Stimulated activated CD4-positive, alpha-beta T cell treated with anti-CD3 and anti-CD28 coated beads, Interleukin-12 subunit alpha, Interleukin-12 subunit beta, amount 100 ng/mL, for 24 hours (primary cell): Measurements from ENCODE around the gene RALA.

Experiments used
- DNase-seq, 2 experiments: peaks; one replicate each; pipeline ENCODE4 v3.0.0-alpha.2; 2020; ENCODE audit warnings: low read depth in 2 of 2

RALA gene

GRCh38 chr7:39623047-39623731, at the start of gene RALA:
TSS of gene RALA (plus strand) at chr7:39623572. CDS start at chr7:39686668, 63,096 bp downstream.
- peak; percentile 85 to 88 for DNase-seq

- no peak for DNase-seq
Measured at GRCh38 chr7:39574673-39575349, 48.6 kb upstream of the RALA start.

GRCh38 chr7:39577229-39577874, 46.0 kb upstream of the RALA start:
- DNase-seq = no peak

GRCh38 chr7:39580149-39580874, 43.1 kb upstream of the RALA start:
- peak; percentile 49 to 59 for DNase-seq

- DNase-seq = no peak
Measured at GRCh38 chr7:39582536-39582935, 40.8 kb upstream of the RALA start.

- DNase-seq = no peak
Measured at GRCh38 chr7:39583539-39583938, 39.8 kb upstream of the RALA start.

- DNase-seq = no peak
Measured at GRCh38 chr7:39587393-39587792, 36.0 kb upstream of the RALA start.

- DNase-seq = no peak
Measured at GRCh38 chr7:39588416-39588815, 35.0 kb upstream of the RALA start.

- DNase-seq = peak; percentile 39 to 47
Measured at GRCh38 chr7:39589323-39590111, 33.9 kb upstream of the RALA start.

GRCh38 chr7:39592586-39592985, 30.8 kb upstream of the RALA start:
- DNase-seq = no peak

- DNase-seq = no peak
Measured at GRCh38 chr7:39594988-39595620, 28.3 kb upstream of the RALA start.

- DNase-seq = no peak
Measured at GRCh38 chr7:39602351-39602750, 21.0 kb upstream of the RALA start.

GRCh38 chr7:39603924-39604323, 19.4 kb upstream of the RALA start:
- DNase-seq = no peak

- DNase-seq = no peak
Measured at GRCh38 chr7:39605087-39605486, 18.3 kb upstream of the RALA start.

GRCh38 chr7:39606352-39606751, 17.0 kb upstream of the RALA start:
- no peak for DNase-seq

- no peak for DNase-seq
Measured at GRCh38 chr7:39606941-39607340, 16.4 kb upstream of the RALA start.

- no peak for DNase-seq
Measured at GRCh38 chr7:39607865-39608264, 15.5 kb upstream of the RALA start.

- no peak for DNase-seq
Measured at GRCh38 chr7:39608278-39608677, 15.1 kb upstream of the RALA start.

GRCh38 chr7:39609113-39609934, 14.0 kb upstream of the RALA start:
- DNase-seq = no peak

- no peak for DNase-seq
Measured at GRCh38 chr7:39609935-39610263, 13.5 kb upstream of the RALA start.
